CD4-positive, alpha-beta T cell treated with Interleukin-10 for 1 hour (primary cell): Measurements from ENCODE around the gene MFF.
A peak's percentile ranks its signal among the peaks of the same experiment; 100 is the strongest.
"Not testable (repeated sequence)": the region's sequence is repeated elsewhere in the genome, so short reads cannot be mapped to it uniquely, and the experiment has no call there.

ENCODE experiments used
- DNase-seq: peaks from one replicate; pipeline ENCODE4 v3.0.0-alpha.2; 2020

The MFF gene

DNA sequence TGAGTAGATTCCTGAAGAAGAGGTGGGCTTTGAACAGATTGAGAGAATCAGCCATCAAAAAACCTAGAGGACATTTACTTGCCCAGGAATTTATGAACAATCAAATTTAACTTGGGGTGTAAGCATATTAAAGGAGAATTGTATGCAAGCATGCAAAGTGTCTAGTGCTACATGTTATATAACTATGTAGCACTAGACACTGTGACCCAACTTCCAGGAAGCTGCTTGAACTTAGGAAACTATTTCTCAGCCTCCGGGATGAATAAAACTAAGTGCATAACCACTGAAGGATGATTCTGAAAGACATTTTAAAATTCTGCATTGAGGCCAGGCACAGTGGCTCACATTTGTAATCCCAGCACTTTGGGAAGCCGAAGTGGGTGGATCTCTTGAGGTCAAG, 12.4 kb downstream of the MFF start:
- no peak for DNase-seq

DNA sequence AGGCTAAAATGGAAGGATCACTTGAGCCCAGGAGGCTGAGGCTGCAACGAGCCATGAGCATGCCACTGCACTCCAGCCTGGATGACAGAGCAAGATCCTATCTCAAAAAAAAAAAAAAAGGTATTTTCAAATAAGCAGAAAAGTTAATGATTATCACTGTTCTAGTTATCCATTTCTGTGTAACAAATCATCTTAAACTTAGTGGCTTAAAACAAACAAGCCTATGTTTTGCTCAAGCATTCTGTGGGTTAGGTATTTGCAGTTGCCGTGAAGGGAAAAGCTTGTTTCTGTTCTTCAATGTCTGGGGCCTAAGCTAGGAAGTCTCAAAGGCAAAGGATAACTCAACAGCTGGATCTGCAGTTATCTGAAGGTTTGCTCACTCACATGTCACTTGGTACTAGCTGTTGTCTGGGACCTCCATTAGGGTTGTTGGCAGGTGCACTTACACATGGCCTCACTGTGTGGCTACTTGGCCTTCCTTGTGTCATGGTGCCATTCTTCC, 14.1 kb downstream of the MFF start:
- DNase-seq = no peak

DNA sequence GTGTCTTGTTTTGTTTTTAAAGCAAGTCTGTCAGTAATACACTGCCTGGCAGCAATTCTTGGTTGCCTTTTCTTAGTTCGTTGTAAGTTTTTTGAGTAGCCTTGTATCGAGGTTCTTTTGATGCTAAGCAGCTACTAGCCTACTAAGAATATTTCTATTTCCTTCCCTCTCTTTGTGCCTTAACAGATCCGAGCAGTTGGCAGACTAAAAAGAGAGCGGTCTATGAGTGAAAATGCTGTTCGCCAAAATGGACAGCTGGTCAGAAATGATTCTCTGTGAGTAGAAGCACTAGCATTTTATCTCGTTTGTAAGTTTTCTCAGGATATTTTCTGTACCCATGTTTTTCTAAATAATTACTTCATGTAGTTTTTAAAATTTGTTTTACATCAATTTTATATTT, 15.1 kb downstream of the MFF start:
- no peak for DNase-seq

DNA sequence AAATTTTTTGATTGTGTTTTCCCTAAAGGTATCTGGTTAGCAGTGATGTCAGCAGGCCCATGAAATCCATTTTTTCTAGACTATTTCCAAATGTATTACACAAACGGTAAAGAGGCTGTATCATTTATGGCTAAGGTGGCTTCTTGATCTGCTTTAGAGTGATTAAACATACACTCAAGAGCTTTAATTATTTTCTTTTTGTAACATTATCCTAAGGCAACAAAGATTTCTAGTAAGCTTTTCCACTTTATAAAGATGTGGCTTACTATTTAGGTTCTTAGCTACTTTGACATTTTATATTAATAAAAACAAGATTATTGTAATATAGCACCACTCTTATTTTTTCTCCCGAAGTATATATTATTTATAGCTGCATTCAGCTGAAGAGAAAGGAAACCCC, 16.5 kb downstream of the MFF start:
- no peak for DNase-seq

DNA sequence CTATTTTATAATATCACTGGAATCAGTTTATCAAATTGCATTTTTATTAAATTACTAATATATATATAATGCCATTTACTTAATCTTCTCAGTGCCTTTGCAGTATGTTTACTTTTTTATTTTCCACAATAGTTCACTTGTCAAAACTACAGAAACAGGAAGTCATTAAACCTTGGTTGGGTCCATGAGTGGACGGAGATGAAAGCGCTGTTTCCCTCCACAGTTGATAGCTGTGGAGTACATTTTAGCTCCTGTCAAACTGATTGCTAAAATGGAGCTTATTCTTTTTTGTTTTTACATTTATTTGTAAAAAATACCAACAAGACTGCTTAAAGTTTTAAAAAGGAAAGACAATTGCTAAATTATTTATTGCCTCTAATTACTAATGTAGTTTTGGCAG, 19.2 kb downstream of the MFF start:
- no peak for DNase-seq

DNA sequence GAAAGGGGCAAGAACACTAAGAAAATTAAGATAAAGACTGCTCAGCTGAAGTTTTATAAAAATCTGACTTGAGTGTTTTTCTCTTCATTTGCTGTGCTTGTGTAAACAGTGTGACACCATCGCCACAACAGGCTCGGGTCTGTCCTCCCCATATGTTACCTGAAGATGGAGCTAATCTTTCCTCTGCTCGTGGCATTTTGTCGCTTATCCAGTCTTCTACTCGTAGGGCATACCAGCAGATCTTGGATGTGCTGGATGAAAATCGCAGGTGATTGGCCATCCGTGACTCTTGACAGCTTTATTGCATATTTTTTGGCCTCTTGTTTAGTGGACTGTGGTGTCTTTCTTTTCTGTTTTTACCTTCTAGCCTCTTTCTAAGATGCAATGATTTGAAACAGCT, 22.1 kb downstream of the MFF start:
- no peak for DNase-seq

DNA sequence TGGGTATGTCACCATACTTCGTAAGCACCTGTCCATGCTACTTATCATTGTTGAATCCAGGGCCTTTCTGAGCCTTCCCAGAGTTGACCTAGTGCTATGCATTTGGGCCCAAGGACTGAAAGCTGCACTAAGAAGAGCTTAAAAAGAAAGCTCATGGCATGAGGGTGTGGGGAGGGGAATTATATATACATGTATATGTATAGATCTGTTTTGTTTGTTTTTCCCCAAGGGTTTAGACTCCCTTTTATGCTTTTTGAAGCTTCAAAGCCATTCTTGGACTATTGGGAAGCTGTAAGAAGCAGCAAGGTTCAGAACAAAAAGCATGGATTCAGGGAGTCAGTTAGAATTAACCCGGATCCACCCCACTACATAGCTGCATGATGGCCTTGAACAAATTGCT, 23.3 kb downstream of the MFF start:
- DNase-seq = no peak

DNA sequence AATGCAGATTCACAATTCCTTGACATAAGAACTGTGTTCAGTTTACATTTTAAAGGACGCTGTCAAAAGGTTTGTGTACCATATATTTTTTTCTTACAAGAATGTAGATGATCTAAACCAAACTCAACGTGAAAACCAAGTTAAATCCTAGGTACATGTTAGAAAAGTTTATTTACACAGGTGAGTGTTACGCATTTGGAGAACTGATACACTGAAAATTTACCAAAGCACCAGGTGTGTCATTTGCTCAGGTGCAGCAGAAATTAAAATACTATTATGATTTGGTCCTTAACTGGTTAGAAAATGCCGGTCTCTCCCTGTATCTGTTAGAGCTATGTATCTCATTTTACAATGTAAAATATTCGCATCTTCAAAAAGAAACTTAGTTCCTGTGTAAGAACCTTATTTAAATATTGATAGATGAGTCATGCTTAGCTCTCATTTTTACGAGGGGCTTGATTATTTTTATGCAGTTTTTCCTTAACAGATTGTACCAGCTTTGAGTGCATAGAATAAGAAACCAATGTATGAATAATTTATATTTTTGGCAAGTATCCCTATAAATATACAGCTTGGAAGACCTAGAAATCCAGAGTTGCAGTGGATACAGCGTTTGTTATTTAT, 25.1 kb downstream of the MFF start:
- no peak for DNase-seq

DNA sequence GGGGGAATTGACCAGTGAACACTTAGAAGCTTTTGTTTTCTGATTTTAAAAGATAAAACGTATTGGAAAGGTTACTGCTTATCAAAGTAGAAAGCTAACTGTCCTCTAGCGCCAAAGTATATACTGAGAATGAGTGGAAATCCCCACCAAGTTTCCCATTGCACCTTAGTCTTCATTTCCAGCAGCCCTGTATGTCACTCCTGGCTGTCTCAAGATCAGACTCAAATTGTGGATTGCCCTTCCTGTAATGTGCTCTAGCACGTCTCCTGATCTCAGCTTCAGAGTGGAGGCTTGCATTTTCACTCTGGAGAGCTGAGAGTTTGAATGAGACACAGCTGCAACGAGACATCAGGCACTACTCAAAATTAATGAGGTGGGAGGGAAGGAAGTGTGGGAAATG, 26.6 kb downstream of the MFF start:
- no peak for DNase-seq

DNA sequence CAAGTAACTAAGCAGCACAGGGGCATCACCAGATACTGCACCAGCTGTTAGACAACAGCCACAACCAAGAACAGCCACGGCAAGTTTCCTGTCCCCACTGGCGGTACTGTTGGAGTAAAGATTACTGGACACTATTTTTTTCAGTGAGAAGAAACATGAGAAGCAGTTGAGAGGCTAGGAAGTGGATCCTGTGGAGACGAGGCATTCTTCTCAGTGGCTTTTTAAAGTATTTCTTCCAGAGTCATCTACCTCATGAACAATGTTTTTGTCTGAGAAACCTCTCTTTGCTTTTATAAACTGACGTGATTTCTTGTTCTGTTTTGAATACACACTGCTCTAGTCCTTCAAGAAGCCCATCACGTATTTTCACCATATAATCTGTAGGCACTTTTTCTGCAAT, 35.3 kb downstream of the MFF start:
- DNase-seq = no peak

DNA sequence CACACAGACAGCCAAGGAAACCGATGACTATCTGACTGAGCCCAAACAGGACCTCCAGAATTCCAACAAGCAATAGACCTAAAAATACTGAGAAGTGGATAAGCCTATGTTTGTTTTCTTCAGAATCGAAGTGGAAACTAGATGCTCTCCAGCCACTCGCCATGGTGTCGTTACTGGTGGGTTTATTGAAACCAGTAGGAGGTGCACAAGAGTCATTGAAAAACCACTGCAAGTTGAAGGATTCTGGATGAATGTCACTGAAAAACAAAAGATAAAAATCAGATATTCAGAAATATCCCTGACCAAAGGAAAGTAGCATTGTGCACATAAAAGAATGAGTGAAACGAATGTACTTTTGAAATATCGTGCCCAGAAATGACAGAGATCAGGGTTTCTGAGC, 38.7 kb downstream of the MFF start:
- peak; percentile 23 for DNase-seq

DNA sequence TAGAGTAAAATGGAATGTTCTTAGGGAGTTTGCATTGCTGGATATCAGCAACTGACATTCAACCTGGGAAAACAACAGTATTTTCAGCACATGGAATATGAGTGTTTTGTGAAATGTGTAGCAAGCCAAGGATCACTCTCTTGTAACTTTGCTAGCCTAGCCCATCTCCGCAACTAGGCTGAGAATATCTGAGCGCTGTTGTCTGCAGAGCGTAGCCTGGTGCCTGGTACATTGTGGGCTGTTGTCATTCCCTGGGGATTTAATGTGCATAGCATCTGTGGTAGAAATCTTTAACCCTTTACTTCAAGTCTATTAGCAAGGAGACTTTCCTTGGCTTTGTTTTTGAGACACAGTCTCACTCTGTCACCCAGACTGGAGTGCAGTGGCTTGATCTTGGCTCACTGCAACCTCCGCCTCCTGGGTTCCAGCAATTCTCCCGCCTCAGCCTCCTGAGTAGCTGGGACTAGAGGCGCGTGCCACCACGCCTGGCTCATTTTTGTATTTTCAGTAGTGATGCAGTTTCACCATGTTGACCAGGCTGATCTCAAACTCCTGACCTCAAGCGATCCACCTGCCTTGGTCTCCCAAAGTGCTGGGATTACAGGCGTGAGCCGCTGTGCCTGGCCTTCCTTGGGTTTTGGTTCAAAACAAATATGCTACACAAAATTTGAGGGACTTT, 39.7 kb downstream of the MFF start:
- not testable (repeated sequence) for DNase-seq

DNA sequence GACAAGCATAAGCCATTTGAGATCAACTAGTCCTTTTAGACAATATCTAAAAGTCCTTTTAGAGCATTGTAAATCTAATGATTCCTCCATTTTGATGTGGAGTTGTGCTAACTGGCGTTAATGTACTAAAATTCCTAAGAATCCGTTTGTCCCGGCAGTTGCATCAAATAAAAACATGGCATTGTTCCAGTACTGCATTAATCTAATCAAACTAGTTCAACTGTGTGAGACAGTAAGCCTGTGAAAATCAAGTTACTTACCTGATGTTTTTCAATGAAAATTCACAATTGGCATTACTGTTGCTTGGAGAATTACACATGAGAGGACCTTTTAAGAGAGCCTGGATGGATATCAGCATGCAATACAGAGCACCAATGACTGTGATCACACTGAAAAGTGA, 40.8 kb downstream of the MFF start:
- no peak for DNase-seq

DNA sequence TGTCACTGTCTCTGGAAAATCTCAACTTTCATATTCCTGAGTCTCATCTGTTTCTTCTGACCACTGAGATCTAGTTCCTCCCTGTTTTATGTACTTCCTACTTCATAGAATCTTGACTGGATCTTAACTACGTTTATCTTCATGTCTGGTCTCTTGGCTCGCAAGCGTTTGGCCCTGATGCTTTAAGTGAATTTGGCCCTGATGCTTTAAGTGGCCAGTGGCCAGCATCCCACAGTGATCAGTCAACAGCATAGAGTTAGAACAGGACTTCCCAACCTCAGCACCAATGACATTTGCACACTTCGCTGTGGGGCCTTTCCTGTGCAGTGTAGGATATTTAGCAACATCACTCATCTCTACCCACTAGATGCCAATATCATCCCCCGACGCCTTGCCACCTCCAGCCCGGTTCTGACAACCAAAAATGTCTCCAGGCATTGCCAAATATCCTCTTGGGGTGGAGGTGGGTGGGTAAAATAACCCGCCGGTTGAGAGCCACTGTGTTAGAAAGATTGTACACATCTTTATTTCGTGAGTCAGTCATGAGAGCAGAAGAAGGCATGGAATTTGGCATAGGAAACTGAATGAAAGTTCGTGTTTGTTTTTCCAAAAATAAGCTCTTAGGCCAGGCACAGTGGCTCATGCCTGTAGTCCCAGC, 41.8 kb downstream of the MFF start:
- DNase-seq = no peak

DNA sequence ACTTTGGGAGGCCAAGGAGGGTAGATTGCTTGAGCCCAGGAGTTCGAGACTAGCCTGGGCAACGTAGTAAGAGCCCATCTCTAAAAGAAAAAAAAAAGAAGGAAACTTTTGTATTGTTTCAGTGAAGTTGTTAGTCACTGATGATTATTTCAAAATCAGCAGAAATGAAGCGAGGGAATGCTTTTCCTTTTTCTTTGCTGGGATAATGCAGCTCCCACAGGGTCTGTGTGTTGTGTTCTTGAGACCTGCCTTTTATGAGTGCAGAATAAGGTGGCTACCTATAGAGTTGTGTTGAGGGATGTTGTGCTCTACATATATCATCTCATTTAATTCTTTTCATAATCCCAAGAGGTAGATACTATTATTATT, 42.4 kb downstream of the MFF start:
- DNase-seq = no peak

DNA sequence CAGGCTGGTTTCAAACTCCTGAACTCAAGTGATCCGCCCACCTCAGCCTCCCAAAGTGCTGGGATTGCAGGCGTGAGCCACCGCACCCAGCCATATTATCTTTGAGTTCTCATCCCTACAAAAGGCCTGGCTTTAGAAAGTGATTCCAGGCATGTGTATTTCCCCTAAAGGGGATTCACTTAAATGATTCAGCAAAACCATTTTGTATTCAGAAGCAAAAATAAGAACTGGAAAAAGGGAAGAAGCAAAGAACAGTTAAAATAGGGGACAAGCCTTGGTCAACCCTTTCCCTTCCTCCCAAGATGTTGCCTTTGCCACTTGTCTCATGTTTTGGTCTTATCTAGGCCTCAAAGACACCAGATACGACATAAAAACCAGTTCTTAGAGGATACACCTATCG, 43.5 kb downstream of the MFF start:
- no peak for DNase-seq

DNA sequence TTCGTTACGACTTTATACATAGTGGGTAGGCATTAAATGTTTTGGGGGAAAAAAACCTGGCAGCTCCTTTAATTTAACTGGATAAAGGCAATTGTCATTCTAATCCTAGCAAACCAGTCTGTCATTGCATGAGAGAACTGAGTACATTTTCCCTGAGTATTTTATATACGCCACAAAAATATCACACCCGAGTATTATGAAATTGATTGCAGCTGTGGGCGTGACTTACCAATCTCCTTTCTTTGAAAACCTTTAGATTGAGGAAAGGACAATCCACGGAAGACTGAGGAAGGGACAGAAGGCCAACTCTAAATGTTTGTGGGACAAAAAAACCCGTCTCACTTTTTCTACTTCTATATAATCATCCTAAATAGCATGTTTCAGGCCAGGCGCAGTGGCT, 45.0 kb downstream of the MFF start:
- no peak for DNase-seq

DNA sequence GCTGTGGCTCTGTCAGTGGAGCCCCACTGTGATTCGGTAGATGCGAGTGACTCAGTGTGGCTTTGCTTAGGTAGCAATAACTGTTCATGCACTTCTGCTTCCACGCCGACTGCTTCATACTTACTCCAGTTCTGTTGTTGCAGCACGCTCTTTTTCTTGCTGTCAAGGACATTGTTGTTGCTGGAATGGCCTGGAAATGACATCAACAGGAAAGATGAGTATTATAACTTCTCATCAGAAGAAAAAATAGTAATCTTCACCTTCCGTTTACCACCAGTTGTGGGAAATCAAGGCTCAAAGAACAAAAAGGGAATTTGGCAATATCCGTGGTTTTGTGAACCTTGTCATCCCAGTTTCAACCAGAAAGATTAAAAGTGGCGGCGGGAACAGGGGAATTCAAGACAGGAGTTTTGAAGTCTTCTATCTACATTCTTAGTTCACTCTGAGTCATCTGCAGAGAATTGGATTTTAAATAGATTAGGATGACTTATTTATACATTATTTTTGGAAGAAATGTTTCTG, 45.8 kb downstream of the MFF start:
- peak; percentile 21 for DNase-seq

DNA sequence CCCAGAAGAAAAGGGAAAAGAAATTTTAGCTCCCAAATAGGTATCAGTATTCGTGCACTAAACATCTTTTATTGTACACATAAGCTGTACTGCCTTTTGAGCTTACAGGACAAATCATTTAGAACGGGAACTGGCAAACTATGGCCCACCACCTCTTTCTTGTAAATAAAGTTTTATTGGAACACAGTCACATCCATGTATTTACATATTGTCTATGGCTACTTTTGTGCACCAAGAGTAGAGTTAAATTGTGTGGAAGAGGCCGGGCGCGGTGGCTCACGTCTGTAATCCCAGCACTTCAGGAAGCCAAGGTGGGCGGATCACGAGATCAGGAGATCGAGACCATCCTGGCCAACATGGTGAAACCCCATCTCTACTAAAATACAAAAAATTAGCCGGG, 48.3 kb downstream of the MFF start:
- no peak for DNase-seq

DNA sequence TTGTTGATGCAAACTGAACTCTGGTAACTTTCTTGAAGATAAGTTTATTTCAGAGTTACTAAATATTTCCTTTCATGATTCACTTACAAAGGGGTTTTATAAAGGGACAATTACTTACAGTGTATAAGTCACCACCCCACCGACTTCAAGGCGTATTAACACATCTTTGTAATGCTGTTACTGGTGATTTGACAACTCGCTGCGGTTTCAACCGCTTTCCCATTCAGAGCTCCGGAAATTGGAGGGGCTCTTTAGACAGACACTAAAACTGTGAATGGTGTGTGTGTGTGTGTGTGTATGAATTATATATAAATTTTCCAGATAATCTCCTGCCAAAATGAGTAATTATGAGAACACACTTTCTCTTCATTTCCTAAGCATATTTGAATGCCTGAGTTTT, 49.1 kb downstream of the MFF start:
- peak; percentile 15 for DNase-seq

DNA sequence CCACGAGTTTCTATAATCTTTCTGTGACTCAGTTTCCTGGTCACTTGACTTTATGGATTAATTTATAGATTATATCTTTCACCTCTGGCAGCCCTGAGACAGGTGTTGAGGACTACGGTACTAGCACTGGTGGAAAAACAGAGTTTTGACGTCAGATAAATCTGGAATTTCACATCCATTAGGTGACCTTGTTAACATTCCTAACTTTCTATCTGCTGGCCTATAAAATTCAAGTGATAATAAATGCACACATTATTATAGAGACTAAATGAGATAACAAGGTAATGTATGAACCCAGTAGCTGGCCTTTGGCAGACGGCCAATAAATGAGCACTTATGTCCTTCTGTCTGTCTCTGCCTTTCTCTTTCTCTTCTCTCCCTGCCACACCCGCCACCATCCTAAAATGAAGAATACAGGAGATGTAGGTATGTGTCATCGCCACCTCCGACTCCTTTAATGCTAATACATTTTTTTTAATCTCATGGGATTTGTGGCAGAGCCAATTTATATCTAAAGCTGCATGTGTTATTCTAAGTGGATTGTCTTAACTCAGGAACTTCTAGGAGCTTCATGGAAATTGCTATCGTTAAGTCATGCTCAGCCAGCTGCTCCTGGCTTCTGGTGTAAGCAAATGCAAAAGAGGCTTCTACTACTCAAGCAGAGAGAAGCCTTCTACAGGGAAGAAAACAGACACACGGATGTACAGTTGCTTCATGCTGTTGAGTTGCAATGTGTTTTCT, 51.8 kb downstream of the MFF start:
- DNase-seq = no peak

DNA sequence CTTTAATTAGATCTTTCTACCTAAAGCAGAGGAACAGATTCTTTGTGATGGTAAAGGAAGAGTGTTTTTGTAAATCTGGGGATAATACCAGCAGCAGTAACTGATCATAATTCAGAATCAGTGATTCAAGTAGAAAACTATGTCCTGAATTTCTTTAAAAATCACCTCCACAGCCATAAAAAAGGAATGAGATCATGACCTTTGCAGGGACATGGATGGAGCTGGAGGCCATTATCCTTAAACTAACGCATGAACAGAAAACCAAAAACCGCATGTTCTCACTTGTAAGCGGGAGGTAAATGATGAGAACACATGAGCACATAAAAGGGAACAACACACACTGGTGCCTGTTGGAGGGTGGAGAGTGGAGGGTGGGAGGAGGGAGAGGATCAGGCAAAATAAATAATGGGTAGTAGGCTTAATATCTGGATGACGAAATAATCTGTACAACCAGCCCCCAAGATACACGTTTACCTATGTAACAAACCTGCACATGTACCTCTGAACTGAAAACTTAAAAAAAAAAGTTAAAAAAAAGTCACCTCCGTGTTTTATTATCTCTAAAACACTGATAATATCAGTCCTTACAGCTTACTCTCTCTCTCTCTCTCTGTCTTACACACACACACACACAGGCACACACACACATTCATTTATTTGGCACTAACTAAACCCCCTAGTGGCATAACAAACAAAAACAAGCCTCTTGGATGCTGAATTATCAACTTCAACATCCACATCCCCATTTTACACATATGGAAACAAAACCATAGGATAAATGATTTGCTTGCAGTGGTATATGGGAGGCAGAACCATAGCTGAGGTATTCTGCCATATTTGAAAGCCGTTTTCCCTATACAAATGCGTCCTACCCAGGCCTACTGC, 52.7 kb downstream of the MFF start:
- no peak for DNase-seq

DNA sequence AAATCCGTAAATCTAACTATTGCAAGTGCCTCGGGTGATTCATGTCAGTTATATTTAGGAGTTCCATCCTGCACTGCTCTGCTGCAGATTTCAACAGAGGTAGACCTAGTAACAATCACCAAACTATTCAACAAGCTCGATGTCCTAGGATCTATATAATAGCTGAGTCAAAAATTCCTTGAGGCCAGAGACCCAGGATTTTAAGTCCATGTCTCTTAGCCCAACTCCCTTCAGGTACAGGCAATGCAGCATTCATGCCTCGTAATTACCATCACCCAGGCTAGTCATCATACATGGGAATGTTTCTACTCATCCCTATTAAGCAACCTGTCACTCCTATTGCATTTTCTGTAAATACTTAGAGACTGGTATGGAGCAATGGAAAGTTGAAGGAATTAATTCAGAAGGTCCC, 53.3 kb downstream of the MFF start:
- no peak for DNase-seq
